B cell (primary cell): ENCODE measurements around the gene RFX8.

ENCODE experiments used
- EZH2 ChIP-seq: IDR thresholded peaks from 2 replicates; pipeline ENCODE4 v1.6.1; 2012; ENCODE audit warnings: borderline replicate concordance, low read depth, mild to moderate bottlenecking, moderate library complexity, low read length; ENCODE audit not compliant: insufficient read depth, poor library complexity, severe bottlenecking
- TF ChIP-seq, protein P1 (sequence below): fragments of 200-600 bp; IDR thresholded peaks from one replicate; pipeline ENCODE4 v1.8.0; 2022; ENCODE audit warnings: antibody characterized with exemption, mild to moderate bottlenecking

DNA sequence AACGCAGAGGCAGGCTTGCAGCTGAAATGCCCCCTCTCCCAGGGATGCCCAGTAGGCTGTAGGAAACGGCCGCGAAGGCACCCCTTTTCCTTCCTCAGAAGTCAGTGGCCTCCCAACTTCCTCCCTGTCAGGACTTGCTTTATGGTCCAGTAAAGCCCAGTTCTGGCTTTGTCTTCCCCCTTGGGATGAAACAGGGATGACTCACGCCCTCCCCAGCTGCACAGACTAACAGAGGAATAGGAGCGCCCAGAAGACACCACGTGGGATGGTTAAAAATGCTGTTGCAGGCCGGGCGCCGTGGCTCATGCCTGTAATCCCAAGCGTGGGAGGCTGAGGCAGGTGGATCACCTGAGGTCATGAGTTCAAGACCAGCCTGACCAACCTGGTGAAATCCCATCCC is 94.5 kb downstream of the RFX8 start:
- TF ChIP-seq EZH2, result no peak
- TF ChIP-seq, protein P1, sequence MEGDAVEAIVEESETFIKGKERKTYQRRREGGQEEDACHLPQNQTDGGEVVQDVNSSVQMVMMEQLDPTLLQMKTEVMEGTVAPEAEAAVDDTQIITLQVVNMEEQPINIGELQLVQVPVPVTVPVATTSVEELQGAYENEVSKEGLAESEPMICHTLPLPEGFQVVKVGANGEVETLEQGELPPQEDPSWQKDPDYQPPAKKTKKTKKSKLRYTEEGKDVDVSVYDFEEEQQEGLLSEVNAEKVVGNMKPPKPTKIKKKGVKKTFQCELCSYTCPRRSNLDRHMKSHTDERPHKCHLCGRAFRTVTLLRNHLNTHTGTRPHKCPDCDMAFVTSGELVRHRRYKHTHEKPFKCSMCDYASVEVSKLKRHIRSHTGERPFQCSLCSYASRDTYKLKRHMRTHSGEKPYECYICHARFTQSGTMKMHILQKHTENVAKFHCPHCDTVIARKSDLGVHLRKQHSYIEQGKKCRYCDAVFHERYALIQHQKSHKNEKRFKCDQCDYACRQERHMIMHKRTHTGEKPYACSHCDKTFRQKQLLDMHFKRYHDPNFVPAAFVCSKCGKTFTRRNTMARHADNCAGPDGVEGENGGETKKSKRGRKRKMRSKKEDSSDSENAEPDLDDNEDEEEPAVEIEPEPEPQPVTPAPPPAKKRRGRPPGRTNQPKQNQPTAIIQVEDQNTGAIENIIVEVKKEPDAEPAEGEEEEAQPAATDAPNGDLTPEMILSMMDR, result no peak
